ENCODE results near the gene INPP4B. TPM values are rescaled to one million over a fixed set of nuclear protein-coding genes. Genes with fewer than 3 reads are reported as not detected.

The INPP4B gene
- total RNA-seq, 1 donor = 46.9 TPM

- no peak overlapping the region for H3K4me3 ChIP-seq (ENCODE audit: low read length)
- H3K27me3 ChIP-seq (ENCODE audit: insufficient read depth, low read length) = no peaks in the 10 kb centered on the region
- H3K9me3 ChIP-seq (ENCODE audit: low read depth, low read length) = no peaks in the 10 kb centered on the region
- no peaks in the 10 kb centered on the region for H3K4me1 ChIP-seq (ENCODE audit: insufficient read depth, low read length)
Measured at GRCh38 chr4:142396279-142396678, 449.8 kb downstream of the INPP4B start.

GRCh38 chr4:142393127-142393526 is 453.0 kb downstream of the INPP4B start:
- Histone ChIP-seq H3K27me3 (ENCODE audit: insufficient read depth, low read length) (no peaks in the 10 kb centered on the region), H3K4me3 (ENCODE audit: low read length) (no peak overlapping the region), H3K4me1 (ENCODE audit: insufficient read depth, low read length) (no peaks in the 10 kb centered on the region)

GRCh38 chr4:142386856-142387255 is 459.2 kb downstream of the INPP4B start:
- Histone ChIP-seq H3K4me3 (ENCODE audit: low read length) (no peak overlapping the region), H3K27me3 (ENCODE audit: insufficient read depth, low read length) (no peaks in the 10 kb centered on the region), H3K4me1 (ENCODE audit: insufficient read depth, low read length) (peaks cover 6% of the 10 kb centered on the region), H3K9me3 (ENCODE audit: low read depth, low read length) (no peaks in the 10 kb centered on the region)

More at GRCh38 chr4:142393127-142393526, 453.0 kb downstream of the INPP4B start:
- H3K9me3 ChIP-seq (ENCODE audit: low read depth, low read length) = no peaks in the 10 kb centered on the region

DNA sequence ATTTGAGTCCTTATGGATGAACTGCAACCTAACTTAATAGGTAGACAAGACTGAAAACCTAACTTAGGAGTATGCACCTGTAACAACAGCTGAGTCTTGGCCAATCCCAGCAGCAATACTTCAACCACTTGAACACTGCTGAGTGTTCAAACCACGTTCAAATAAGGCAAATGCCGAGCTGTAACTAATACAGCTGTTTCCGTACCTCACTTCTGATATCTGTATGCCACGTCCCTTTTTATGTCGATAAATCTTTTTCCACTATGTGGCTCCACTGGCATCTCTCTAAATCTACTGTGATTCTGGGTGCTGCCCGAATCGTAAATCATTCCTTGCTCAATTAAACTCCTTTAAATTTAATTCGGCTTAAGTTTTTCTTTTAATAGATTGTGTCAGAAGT is 459.7 kb downstream of the INPP4B start:
- Histone ChIP-seq H3K27me3 (ENCODE audit: insufficient read depth, low read length) (no peaks in the 10 kb centered on the region), H3K9me3 (ENCODE audit: low read depth, low read length) (no peaks in the 10 kb centered on the region), H3K4me3 (ENCODE audit: low read length) (no peak overlapping the region), H3K4me1 (ENCODE audit: insufficient read depth, low read length) (peaks cover 6% of the 10 kb centered on the region)

DNA sequence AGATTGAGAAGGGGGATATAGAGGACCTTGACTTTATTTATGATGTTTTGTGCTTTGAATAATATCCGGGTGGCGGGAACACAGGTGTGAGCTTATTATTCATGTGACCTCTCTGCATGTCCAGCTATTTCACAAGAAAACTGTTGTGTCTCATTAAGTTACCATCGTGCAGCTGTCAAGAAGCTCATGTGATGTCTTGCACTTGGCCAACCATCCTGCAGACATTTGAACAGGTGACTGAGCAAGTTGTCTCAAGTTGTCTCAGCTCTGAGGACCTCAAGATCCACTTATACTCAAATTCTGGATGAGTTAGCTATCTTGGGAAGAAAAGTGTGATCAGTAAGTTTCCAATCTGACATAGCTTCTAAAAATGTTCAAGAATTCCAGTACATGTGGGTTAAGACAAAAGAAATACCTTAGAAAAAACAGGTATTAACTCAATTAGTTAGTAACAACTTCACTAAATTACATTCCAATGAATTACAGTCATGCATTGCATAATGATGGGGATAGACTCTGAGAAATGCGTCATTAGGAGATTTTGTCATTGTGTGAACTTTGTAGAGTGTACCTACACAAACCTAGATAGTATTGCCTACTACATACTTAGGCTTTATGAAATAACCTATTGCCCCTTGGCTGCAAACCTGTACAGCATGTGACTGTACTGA is 462.2 kb downstream of the INPP4B start:
- Histone ChIP-seq H3K4me3 (ENCODE audit: low read length) (no peak overlapping the region), H3K4me1 (ENCODE audit: insufficient read depth, low read length) (peaks cover 6% of the 10 kb centered on the region), H3K27me3 (ENCODE audit: insufficient read depth, low read length) (no peaks in the 10 kb centered on the region), H3K9me3 (ENCODE audit: low read depth, low read length) (no peaks in the 10 kb centered on the region)

DNA sequence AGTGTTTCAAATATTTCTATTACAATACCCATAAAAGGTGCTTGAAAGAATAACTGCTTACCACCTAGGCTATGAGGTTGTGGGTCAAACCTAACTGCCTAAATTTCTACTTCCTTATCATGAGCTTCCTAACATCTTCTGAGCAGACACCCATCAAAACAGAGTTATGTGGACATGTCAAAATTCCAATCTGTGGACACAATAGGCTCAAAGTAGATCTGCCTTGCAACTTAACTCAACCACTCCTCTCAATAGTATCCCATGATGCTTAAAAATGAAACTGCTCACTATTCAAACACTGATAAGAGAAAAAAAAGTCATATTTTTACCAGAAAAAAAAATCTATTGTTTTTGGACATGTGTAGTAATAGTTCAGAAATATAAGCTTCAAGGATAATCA is 462.7 kb downstream of the INPP4B start:
- Histone ChIP-seq H3K9me3 (ENCODE audit: low read depth, low read length) (no peaks in the 10 kb centered on the region), H3K27me3 (ENCODE audit: insufficient read depth, low read length) (no peaks in the 10 kb centered on the region), H3K4me1 (ENCODE audit: insufficient read depth, low read length) (peaks cover 6% of the 10 kb centered on the region), H3K4me3 (ENCODE audit: low read length) (no peak overlapping the region)

DNA sequence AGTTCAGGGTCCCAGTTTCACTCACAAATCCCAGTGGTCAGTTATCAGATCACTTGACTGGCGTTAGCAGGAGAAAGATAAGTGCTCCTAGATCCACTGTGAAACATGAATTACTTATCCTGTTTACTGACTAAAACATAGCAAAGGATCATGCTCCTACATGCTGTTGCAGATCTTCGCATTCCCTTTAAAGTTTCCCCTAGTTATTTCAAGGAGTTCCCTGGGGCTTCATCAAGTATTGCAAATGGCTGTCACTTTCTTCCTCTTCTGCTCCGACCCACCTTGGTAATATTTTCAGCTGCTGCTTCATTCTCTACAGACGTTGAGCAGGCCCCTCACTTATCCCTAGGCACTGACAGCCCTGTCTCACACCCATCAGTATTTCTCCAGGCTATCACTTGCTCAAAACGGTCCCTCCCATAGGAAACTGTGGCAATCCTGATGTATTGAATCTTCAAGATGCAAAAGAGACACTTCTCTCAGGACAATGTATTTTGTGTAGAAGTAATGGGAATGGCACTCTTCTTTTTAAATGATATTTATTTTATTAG is 466.0 kb downstream of the INPP4B start:
- Histone ChIP-seq H3K4me1 (ENCODE audit: insufficient read depth, low read length) (no peaks in the 10 kb centered on the region), H3K27me3 (ENCODE audit: insufficient read depth, low read length) (no peaks in the 10 kb centered on the region), H3K4me3 (ENCODE audit: low read length) (no peak overlapping the region), H3K9me3 (ENCODE audit: low read depth, low read length) (no peaks in the 10 kb centered on the region)

- Histone ChIP-seq H3K27me3 (ENCODE audit: insufficient read depth, low read length) (no peaks in the 10 kb centered on the region), H3K4me3 (ENCODE audit: low read length) (no peak overlapping the region), H3K9me3 (ENCODE audit: low read depth, low read length) (no peaks in the 10 kb centered on the region), H3K4me1 (ENCODE audit: insufficient read depth, low read length) (no peaks in the 10 kb centered on the region)
Measured at GRCh38 chr4:142379277-142380051, 466.6 kb downstream of the INPP4B start.

GRCh38 chr4:142378179-142378578 is 467.9 kb downstream of the INPP4B start:
- no peak overlapping the region for H3K4me3 ChIP-seq (ENCODE audit: low read length)
- no peaks in the 10 kb centered on the region for H3K27me3 ChIP-seq (ENCODE audit: insufficient read depth, low read length)
- H3K9me3 ChIP-seq (ENCODE audit: low read depth, low read length) = no peaks in the 10 kb centered on the region
- no peaks in the 10 kb centered on the region for H3K4me1 ChIP-seq (ENCODE audit: insufficient read depth, low read length)

- H3K4me3 ChIP-seq (ENCODE audit: low read length) = no peak overlapping the region
Measured at GRCh38 chr4:142377342-142378091, 468.6 kb downstream of the INPP4B start.

GRCh38 chr4:142376204-142376603 is 469.9 kb downstream of the INPP4B start:
- Histone ChIP-seq H3K27me3 (ENCODE audit: insufficient read depth, low read length) (no peaks in the 10 kb centered on the region), H3K9me3 (ENCODE audit: low read depth, low read length) (no peaks in the 10 kb centered on the region), H3K4me3 (ENCODE audit: low read length) (no peak overlapping the region), H3K4me1 (ENCODE audit: insufficient read depth, low read length) (no peaks in the 10 kb centered on the region)

More at GRCh38 chr4:142377342-142378091, 468.6 kb downstream of the INPP4B start:
- Histone ChIP-seq H3K4me1 (ENCODE audit: insufficient read depth, low read length) (no peaks in the 10 kb centered on the region), H3K27me3 (ENCODE audit: insufficient read depth, low read length) (no peaks in the 10 kb centered on the region), H3K9me3 (ENCODE audit: low read depth, low read length) (no peaks in the 10 kb centered on the region)

- Histone ChIP-seq H3K9me3 (ENCODE audit: low read depth, low read length) (no peaks in the 10 kb centered on the region), H3K4me3 (ENCODE audit: low read length) (no peak overlapping the region), H3K27me3 (ENCODE audit: insufficient read depth, low read length) (no peaks in the 10 kb centered on the region), H3K4me1 (ENCODE audit: insufficient read depth, low read length) (peaks cover 7% of the 10 kb centered on the region)
Measured at GRCh38 chr4:142373610-142374009, 472.5 kb downstream of the INPP4B start.

DNA sequence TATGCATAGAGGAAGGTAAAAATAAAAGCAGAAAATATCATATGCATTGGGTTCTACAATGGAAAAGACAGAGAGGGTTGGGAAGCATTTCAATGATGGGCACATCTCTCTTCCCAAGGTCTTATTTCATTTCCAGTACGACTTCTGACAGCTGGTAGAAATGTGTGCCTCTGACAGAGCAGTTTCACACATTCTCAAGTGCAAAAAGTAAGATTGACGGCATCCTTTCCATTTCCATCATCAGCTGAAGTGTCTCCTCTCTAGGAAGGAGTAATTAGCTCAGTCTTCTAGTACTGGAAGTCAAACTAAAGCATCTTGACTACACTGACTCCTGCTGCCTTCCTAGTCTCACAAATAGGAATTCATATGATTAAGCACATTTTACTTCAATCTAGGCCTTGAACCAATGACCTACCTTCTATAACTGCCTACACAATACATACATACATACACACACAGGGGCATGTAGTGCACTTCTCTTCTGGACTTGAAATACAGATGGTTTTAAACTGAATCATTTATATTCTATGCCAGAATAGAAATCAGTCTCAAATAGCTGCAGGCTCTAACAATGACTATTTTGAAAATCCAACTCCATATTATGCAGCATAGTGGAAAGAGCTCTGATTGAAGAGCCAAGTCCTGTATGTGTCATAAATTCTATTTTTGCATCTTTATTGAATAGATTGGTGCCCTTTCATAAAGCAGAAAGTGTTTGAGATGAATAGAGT is 473.4 kb downstream of the INPP4B start:
- Histone ChIP-seq H3K27me3 (ENCODE audit: insufficient read depth, low read length) (no peaks in the 10 kb centered on the region), H3K4me3 (ENCODE audit: low read length) (no peak overlapping the region), H3K4me1 (ENCODE audit: insufficient read depth, low read length) (peaks cover 7% of the 10 kb centered on the region), H3K9me3 (ENCODE audit: low read depth, low read length) (no peaks in the 10 kb centered on the region)

DNA sequence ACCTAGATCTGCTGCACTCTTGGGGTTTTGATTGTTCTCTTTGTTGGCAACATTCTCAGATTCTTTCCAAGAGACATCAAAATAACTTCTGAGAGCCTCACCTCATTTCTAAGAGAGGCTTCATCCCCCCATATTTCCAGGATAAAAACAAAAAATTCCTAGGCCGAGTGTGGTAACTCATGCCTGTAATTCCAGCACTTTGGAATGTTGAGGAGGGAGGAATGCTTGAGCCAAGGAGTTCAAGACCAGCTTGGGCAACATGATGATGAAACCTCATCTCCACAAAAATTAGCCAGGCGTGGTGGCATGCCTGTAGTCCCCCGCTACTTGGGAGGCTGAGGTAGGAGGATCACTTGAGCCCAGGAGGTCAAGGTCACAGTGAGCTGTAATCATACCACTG is 477.0 kb downstream of the INPP4B start:
- peaks cover 7% of the 10 kb centered on the region for H3K4me1 ChIP-seq (ENCODE audit: insufficient read depth, low read length)

More for the DNA sequence above, 477.0 kb downstream of the INPP4B start:
- Histone ChIP-seq H3K9me3 (ENCODE audit: low read depth, low read length) (no peaks in the 10 kb centered on the region), H3K27me3 (ENCODE audit: insufficient read depth, low read length) (no peaks in the 10 kb centered on the region), H3K4me3 (ENCODE audit: low read length) (no peak overlapping the region)

Measured in mononuclear cell (primary cell).